ENCODE data around the gene WRAP53.

- TF ChIP-seq CTCF (IDR thresholded peaks at IDR 0.05 in 2 of 3, conservative IDR thresholded peaks at IDR 0.05 in 1 of 3; ENCODE audit: control insufficient read depth in 2 of 3, extremely low read depth in 1 of 3, insufficient read depth in 1 of 3, low read depth in 3 of 3, low read length in 3 of 3) (no peak), PBX3 (IDR thresholded peaks at IDR 0.05; ENCODE audit: insufficient replicate concordance, low read depth, low read length) (no peak), POLR2AphosphoS5 (IDR thresholded peaks at IDR 0.05; ENCODE audit: low read length) (no peak), EZH2 (IDR thresholded peaks at IDR 0.05; ENCODE audit: borderline replicate concordance, control insufficient read depth, low read depth, low read length) (no peak), KDM1A (IDR thresholded peaks at IDR 0.05; ENCODE audit: borderline replicate concordance) (no peak), USF1 (IDR thresholded peaks at IDR 0.05; ENCODE audit: borderline replicate concordance, extremely low read length, insufficient read depth, low read depth, low read length) (no peak)
These were observed 9.7 kb downstream of the WRAP53 start for GRCh38 chr17:7697828-7698588.
